Nephron (organoid): ENCODE measurements around the gene PBX1.

Experiments
- H3K27ac Mint-ChIP-seq, 3 experiments: 2 replicates each; pipeline ENCODE4 v1.8.0; 2020; ENCODE audit warnings: mixed read lengths in 3 of 3, mild to moderate bottlenecking in 2 of 3, moderate library complexity in 1 of 3
- H3K27me3 Mint-ChIP-seq: 2 replicates; pipeline ENCODE4 v1.8.0; 2021; ENCODE audit warnings: low read depth, mild to moderate bottlenecking, moderate library complexity, mixed read lengths
- H3K36me3 Mint-ChIP-seq: 2 replicates; pipeline ENCODE4 v1.8.0; 2020; ENCODE audit warnings: low read depth, mixed read lengths
- H3K4me1 Mint-ChIP-seq: 2 replicates; pipeline ENCODE4 v1.8.0; 2020; ENCODE audit warnings: mixed read lengths
- H3K4me3 Mint-ChIP-seq, 3 experiments: 2 replicates each; pipeline ENCODE4 v1.8.0; 2020; ENCODE audit warnings: mild to moderate bottlenecking in 3 of 3, mixed read lengths in 3 of 3, moderate library complexity in 2 of 3
- H3K9me3 Mint-ChIP-seq: 2 replicates; pipeline ENCODE4 v1.8.0; 2020; ENCODE audit warnings: mixed read lengths
- TF ChIP-seq, protein P1 (sequence below), 3 experiments: fragments of 200-600 bp; sonication (generic); IDR thresholded peaks; one replicate each; pipeline ENCODE4 v1.5.0; 2021; ENCODE audit warnings: antibody characterized with exemption in 3 of 3; ENCODE audit not compliant: unreplicated experiment in 3 of 3

The PBX1 gene

DNA sequence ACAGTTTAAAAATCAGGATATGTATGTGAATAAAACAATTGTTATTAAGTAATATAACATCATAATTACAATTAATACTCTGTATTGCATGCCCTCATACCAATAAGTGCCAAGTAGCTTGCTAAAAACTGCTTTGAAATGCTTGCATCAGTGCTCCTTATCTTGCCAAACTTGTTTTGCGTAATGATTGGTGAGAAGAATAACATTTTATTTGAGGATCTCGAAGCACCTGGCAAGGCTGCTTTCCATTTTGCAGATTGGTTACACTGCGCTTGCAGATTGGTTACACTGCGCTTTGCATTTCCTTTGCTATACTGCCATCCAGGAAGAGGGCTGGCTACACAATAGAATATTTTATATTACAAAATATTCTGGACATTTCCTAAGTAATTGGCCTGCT lies 1.7 kb upstream of the PBX1 start:
- Mint-ChIP-seq H3K9me3 (peaks cover 12% of the 10 kb centered on the region), H3K4me1 (peaks cover 12% of the 10 kb centered on the region), H3K36me3 (peaks cover 9% of the 10 kb centered on the region), H3K4me3 (peak overlapping the region in 1 of 3 experiments; percentile 30), H3K27ac (peak overlapping the region; percentile 57 to 99 (median 95)), H3K27me3 (no peaks in the 10 kb centered on the region)
- TF ChIP-seq, protein P1, sequence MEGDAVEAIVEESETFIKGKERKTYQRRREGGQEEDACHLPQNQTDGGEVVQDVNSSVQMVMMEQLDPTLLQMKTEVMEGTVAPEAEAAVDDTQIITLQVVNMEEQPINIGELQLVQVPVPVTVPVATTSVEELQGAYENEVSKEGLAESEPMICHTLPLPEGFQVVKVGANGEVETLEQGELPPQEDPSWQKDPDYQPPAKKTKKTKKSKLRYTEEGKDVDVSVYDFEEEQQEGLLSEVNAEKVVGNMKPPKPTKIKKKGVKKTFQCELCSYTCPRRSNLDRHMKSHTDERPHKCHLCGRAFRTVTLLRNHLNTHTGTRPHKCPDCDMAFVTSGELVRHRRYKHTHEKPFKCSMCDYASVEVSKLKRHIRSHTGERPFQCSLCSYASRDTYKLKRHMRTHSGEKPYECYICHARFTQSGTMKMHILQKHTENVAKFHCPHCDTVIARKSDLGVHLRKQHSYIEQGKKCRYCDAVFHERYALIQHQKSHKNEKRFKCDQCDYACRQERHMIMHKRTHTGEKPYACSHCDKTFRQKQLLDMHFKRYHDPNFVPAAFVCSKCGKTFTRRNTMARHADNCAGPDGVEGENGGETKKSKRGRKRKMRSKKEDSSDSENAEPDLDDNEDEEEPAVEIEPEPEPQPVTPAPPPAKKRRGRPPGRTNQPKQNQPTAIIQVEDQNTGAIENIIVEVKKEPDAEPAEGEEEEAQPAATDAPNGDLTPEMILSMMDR (IDR thresholded peaks at IDR 0.05; ENCODE audit: unreplicated experiment in 3 of 3) = no peak

GRCh38 chr1:164559342-164560051 lies 513 bp downstream of the PBX1 start:
- peaks cover 17% of the 10 kb centered on the region for H3K36me3 Mint-ChIP-seq
- no peaks in the 10 kb centered on the region for H3K9me3 Mint-ChIP-seq
- TF ChIP-seq, protein P1 (IDR thresholded peaks at IDR 0.05; ENCODE audit: unreplicated experiment in 3 of 3) = no peak
- H3K4me3 Mint-ChIP-seq = peak overlapping the region; percentile 96 to 98 (median 98)
- H3K27ac Mint-ChIP-seq = peak overlapping the region; percentile 95 to 99 (median 98)
- peaks cover 19% of the 10 kb centered on the region for H3K4me1 Mint-ChIP-seq
- H3K27me3 Mint-ChIP-seq = no peaks in the 10 kb centered on the region

DNA sequence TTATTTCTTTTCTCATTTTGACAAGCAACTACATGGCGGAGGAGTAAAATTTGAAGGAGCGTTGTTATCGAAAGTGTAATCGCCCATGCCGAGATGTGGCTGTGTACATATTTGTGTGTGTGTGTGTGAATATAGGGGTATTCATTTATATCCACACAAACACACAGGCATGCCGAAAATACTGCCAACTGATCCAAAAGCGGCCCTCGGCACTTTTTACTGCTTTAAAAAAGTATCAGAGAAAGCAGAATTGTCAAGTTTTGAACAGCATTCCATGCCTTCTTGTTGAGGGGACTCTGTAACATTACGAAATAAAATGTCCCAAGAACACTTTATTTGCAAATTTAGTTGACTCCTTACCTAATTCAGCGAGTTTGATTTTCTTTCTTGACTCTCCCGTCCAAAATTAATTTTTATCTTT lies 1.1 kb downstream of the PBX1 start:
- H3K4me3 Mint-ChIP-seq = peak overlapping the region; percentile 96 to 98 (median 98)
- H3K36me3 Mint-ChIP-seq = peaks cover 20% of the 10 kb centered on the region
- H3K4me1 Mint-ChIP-seq = peaks cover 26% of the 10 kb centered on the region
- H3K9me3 Mint-ChIP-seq = no peaks in the 10 kb centered on the region
- H3K27me3 Mint-ChIP-seq = no peaks in the 10 kb centered on the region
- H3K27ac Mint-ChIP-seq = peak overlapping the region; percentile 95 to 99 (median 98)
- TF ChIP-seq, protein P1 (IDR thresholded peaks at IDR 0.05; ENCODE audit: unreplicated experiment in 3 of 3) = no peak

- no peaks in the 10 kb centered on the region for H3K27me3 Mint-ChIP-seq
- peaks cover 30% of the 10 kb centered on the region for H3K4me1 Mint-ChIP-seq
- peak overlapping the region; percentile 95 to 99 (median 98) for H3K27ac Mint-ChIP-seq
- TF ChIP-seq, protein P1 (IDR thresholded peaks at IDR 0.05; ENCODE audit: unreplicated experiment in 3 of 3) = no peak
- H3K36me3 Mint-ChIP-seq = peaks cover 20% of the 10 kb centered on the region
- peak overlapping the region; percentile 96 to 98 (median 98) for H3K4me3 Mint-ChIP-seq
- H3K9me3 Mint-ChIP-seq = no peaks in the 10 kb centered on the region
Measured at GRCh38 chr1:164560556-164560955, 1.6 kb downstream of the PBX1 start.

DNA sequence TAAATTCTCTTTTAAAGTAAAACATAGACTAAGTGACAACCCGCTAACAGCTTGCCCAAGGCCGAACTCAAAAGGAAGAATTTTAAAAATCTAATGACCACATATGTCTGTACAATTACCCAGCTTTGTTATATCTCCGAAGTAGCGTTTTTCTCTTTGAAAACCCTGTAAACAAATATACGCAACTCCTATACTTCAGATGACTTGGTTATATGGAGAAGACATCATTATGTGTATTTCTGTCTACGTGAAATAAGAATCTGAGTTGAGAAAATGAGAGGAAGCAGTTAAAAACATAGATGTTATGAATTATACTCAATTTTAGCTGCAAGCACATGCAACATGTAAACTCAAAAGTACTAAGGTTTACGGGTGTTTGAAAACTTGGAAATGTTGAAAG lies 2.0 kb downstream of the PBX1 start:
- Mint-ChIP-seq H3K27ac (peak overlapping the region; percentile 95 to 99 (median 98)), H3K36me3 (peaks cover 20% of the 10 kb centered on the region), H3K9me3 (no peaks in the 10 kb centered on the region), H3K4me3 (peak overlapping the region; percentile 96 to 98 (median 98)), H3K4me1 (peaks cover 34% of the 10 kb centered on the region), H3K27me3 (no peaks in the 10 kb centered on the region)
- TF ChIP-seq, protein P1 (IDR thresholded peaks at IDR 0.05; ENCODE audit: unreplicated experiment in 3 of 3) = no peak

GRCh38 chr1:164561472-164561871 lies 2.5 kb downstream of the PBX1 start:
- TF ChIP-seq, protein P1 (IDR thresholded peaks at IDR 0.05; ENCODE audit: unreplicated experiment in 3 of 3) = no peak
- Mint-ChIP-seq H3K36me3 (peaks cover 20% of the 10 kb centered on the region), H3K4me1 (peaks cover 39% of the 10 kb centered on the region), H3K4me3 (peak overlapping the region; percentile 96 to 98 (median 98)), H3K27me3 (no peaks in the 10 kb centered on the region), H3K9me3 (no peaks in the 10 kb centered on the region), H3K27ac (peak overlapping the region; percentile 95 to 99 (median 98))
